H1 (cell line): ENCODE measurements around the gene LSG1. TPM values are rescaled to one million over a fixed set of nuclear protein-coding genes. Genes with fewer than 3 reads are reported as not detected.

ENCODE experiments used
- CTCF ChIA-PET: fragments of 300-600 bp; sonication (Branson Sonifier 250); formaldehyde crosslinking; loops from one replicate; lab custom pipeline; 2021; ENCODE audit not compliant: partially characterized antibody; lab: Charles Lee
- POLR2A ChIA-PET: fragments of 300-600 bp; sonication (Branson Sonifier 250); formaldehyde crosslinking; loops from one replicate; lab custom pipeline; 2021; ENCODE audit warnings: inconsistent platforms; ENCODE audit not compliant: partially characterized antibody; lab: Charles Lee
- DNase-seq, 2 experiments: peaks; one replicate each; pipeline versions ENCODE4 v3.0.0 to v3.0.0-alpha.2; 2010 to 2022; ENCODE audit warnings: low spot score in 2 of 2, low read depth in 1 of 2, mixed read lengths in 1 of 2
- FAIRE-seq: peaks from 2 replicates; lab custom pipeline; 2011; peaks lifted over from hg19 to GRCh38; lab: Jason Lieb, UNC
- H2AFZ ChIP-seq: 2 replicates; pipeline ENCODE4 v1.8.1; 2012; ENCODE audit warnings: low read length, inconsistent platforms
- H2AK5ac ChIP-seq: 2 replicates; pipeline ENCODE4 v1.6.1; 2013; ENCODE audit warnings: low read depth, low read length
- H2BK120ac ChIP-seq: replicated peaks from 2 replicates; pipeline ENCODE3; 2013; ENCODE audit warnings: low read depth, low read length, inconsistent platforms
- H2BK12ac ChIP-seq: 2 replicates; pipeline ENCODE4 v1.6.1; 2013; ENCODE audit warnings: low read depth, low read length
- H2BK15ac ChIP-seq: 2 replicates; pipeline ENCODE4 v1.6.1; 2013; ENCODE audit warnings: low read length
- H2BK20ac ChIP-seq: 2 replicates; pipeline ENCODE4 v1.6.1; 2013; ENCODE audit warnings: low read length
- H2BK5ac ChIP-seq: 2 replicates; pipeline ENCODE4 v1.6.1; 2013; ENCODE audit warnings: low read depth, low read length
- H3K14ac ChIP-seq: 2 replicates; pipeline ENCODE4 v1.6.1; 2013; ENCODE audit warnings: inconsistent platforms; ENCODE audit not compliant: insufficient read length
- H3K18ac ChIP-seq: 2 replicates; pipeline ENCODE4 v1.6.1; 2013; ENCODE audit warnings: low read length; ENCODE audit errors: extremely low read depth
- H3K23ac ChIP-seq: 2 replicates; pipeline ENCODE4 v1.6.1; 2013; ENCODE audit warnings: inconsistent platforms; ENCODE audit not compliant: insufficient read length
- H3K23me2 ChIP-seq: 2 replicates; pipeline ENCODE4 v1.6.1; 2013; ENCODE audit warnings: low read depth, low read length
- H3K27ac ChIP-seq: 2 replicates; pipeline ENCODE4 v1.6.1; 2011; ENCODE audit warnings: low read depth, low read length, inconsistent platforms
- H3K27me3 ChIP-seq, 4 experiments: replicated peaks in 1 of 4; 1 replicate in 1 of 4; 2 replicates in 3 of 4; pipeline versions ENCODE4 v1.6.1 to v1.8.1; 2011 to 2013; ENCODE audit warnings: low read length in 3 of 4, mild to moderate bottlenecking in 3 of 4, inconsistent platforms in 2 of 4, mixed read lengths in 2 of 4, moderate library complexity in 1 of 4; ENCODE audit not compliant: control insufficient read depth in 3 of 4, insufficient read depth in 3 of 4; ENCODE audit errors: extremely low read depth in 1 of 4
- H3K36me3 ChIP-seq, 4 experiments: 2 replicates each; pipeline versions ENCODE4 v1.6.1 to v1.8.1; 2011 to 2013; ENCODE audit warnings: mild to moderate bottlenecking in 4 of 4, low read length in 3 of 4, moderate library complexity in 2 of 4, control low read depth in 1 of 4, inconsistent platforms in 1 of 4; ENCODE audit not compliant: insufficient read depth in 4 of 4, control insufficient read depth in 2 of 4
- H3K4ac ChIP-seq: replicated peaks from 2 replicates; pipeline ENCODE3; 2013; ENCODE audit warnings: low read length, low read depth, mixed read lengths, inconsistent platforms; ENCODE audit not compliant: insufficient read length
- H3K4me1 ChIP-seq, 4 experiments: replicated peaks in 1 of 4; 1 replicate in 1 of 4; 2 replicates in 3 of 4; pipeline versions ENCODE4 v1.6.1 to v1.8.1; 2011 to 2013; ENCODE audit warnings: low read length in 3 of 4, inconsistent platforms in 2 of 4, mixed read lengths in 1 of 4; ENCODE audit not compliant: insufficient read depth in 4 of 4, control insufficient read depth in 3 of 4
- H3K4me2 ChIP-seq, 2 experiments: 2 replicates each; pipeline versions ENCODE4 v1.6.1 to v1.8.1; 2011 to 2013; ENCODE audit warnings: low read depth in 2 of 2, low read length in 2 of 2, control low read depth in 1 of 2, inconsistent platforms in 1 of 2, mild to moderate bottlenecking in 1 of 2; ENCODE audit not compliant: insufficient read depth in 1 of 2
- H3K4me3 ChIP-seq, 4 experiments: fragments of 200-600, 300-600 bp in 1 of 4; sonication (generic), shearing (Covaris generic), sonication (Bioruptor Twin) in 1 of 4; 2 replicates each; pipeline versions ENCODE4 v1.5.1 to v1.8.1; 2011 to 2016; ENCODE audit warnings: low read length in 4 of 4, low read depth in 3 of 4, control low read depth in 2 of 4, inconsistent platforms in 2 of 4, mild to moderate bottlenecking in 2 of 4, mixed read lengths in 1 of 4, moderate library complexity in 1 of 4; ENCODE audit not compliant: insufficient read depth in 2 of 4; ENCODE audit errors: extremely low read depth in 1 of 4
- H3K56ac ChIP-seq: replicated peaks from 2 replicates; pipeline ENCODE3; 2013; ENCODE audit warnings: low read depth, mild to moderate bottlenecking, mixed read lengths, low read length, inconsistent platforms; ENCODE audit not compliant: insufficient read length
- H3K79me1 ChIP-seq: 2 replicates; pipeline ENCODE4 v1.6.1; 2013; ENCODE audit warnings: low read depth, low read length, control low read depth
- H3K79me2 ChIP-seq, 2 experiments: 2 replicates each; pipeline versions ENCODE4 v1.6.1 to v1.8.1; 2012 to 2013; ENCODE audit warnings: low read length in 2 of 2, mild to moderate bottlenecking in 2 of 2, inconsistent platforms in 1 of 2; ENCODE audit not compliant: insufficient read depth in 2 of 2, control insufficient read depth in 1 of 2
- H3K9ac ChIP-seq, 4 experiments: replicated peaks in 1 of 4; 1 replicate in 1 of 4; 2 replicates in 3 of 4; pipeline versions ENCODE4 v1.6.1 to v1.8.1; 2011 to 2013; ENCODE audit warnings: low read depth in 3 of 4, low read length in 3 of 4, control low read depth in 2 of 4, mild to moderate bottlenecking in 2 of 4, moderate library complexity in 2 of 4, inconsistent platforms in 1 of 4; ENCODE audit errors: extremely low read depth in 1 of 4
- H3K9me3 ChIP-seq, 2 experiments: 2 replicates each; pipeline versions ENCODE4 v1.6.1 to v1.8.1; 2012 to 2013; ENCODE audit warnings: mild to moderate bottlenecking in 2 of 2, moderate library complexity in 2 of 2, control low read depth in 1 of 2, inconsistent platforms in 1 of 2, low read depth in 1 of 2, low read length in 1 of 2, mixed read lengths in 1 of 2; ENCODE audit not compliant: insufficient read depth in 2 of 2
- H4K20me1 ChIP-seq, 2 experiments: replicated peaks in 1 of 2; 2 replicates each; pipeline versions ENCODE3 to v1.8.1; 2011 to 2013; ENCODE audit warnings: inconsistent platforms in 2 of 2, low read length in 2 of 2, mild to moderate bottlenecking in 1 of 2; ENCODE audit not compliant: insufficient read depth in 2 of 2, control insufficient read depth in 1 of 2
- H4K5ac ChIP-seq: 2 replicates; pipeline ENCODE4 v1.6.1; 2013; ENCODE audit warnings: low read length, low read depth, mixed read lengths, inconsistent platforms; ENCODE audit not compliant: insufficient read length
- H4K8ac ChIP-seq: 2 replicates; pipeline ENCODE4 v1.8.0; 2013; ENCODE audit warnings: mild to moderate bottlenecking, moderate library complexity, low read length, inconsistent platforms; ENCODE audit not compliant: insufficient read depth; ENCODE audit errors: extremely low read depth
- H4K91ac ChIP-seq: replicated peaks from 2 replicates; pipeline ENCODE3; 2013; ENCODE audit warnings: low read length, mixed read lengths, inconsistent platforms; ENCODE audit not compliant: insufficient read length
- BACH1 ChIP-seq: IDR thresholded peaks from 2 replicates; pipeline ENCODE4 v1.6.1; 2012; ENCODE audit warnings: low read length, improper control_type of control experiment
- CBX8 ChIP-seq: fragments of 300-800, 300-1000 bp; sonication (generic); IDR thresholded peaks from 2 replicates; pipeline ENCODE4 v1.7.1; 2016; ENCODE audit warnings: low read depth, low read length, borderline replicate concordance
- CREB1 ChIP-seq: IDR thresholded peaks from 2 replicates; pipeline ENCODE4 v1.6.1; 2012; ENCODE audit warnings: inconsistent platforms
- HDAC2 ChIP-seq, 2 experiments: fragments of 300-600 bp in 1 of 2; sonication (generic) in 1 of 2; IDR thresholded peaks; 2 replicates each; pipeline ENCODE4 v1.6.1; 2011 to 2012; ENCODE audit warnings: low read depth in 2 of 2, low read length in 2 of 2, mild to moderate bottlenecking in 2 of 2, moderate library complexity in 2 of 2, borderline replicate concordance in 1 of 2, inconsistent platforms in 1 of 2
- MAX ChIP-seq: IDR thresholded peaks from 2 replicates; pipeline ENCODE4 v1.6.1; 2012; ENCODE audit warnings: inconsistent platforms
- NANOG ChIP-seq: IDR thresholded peaks from 2 replicates; pipeline ENCODE4 v1.6.1; 2011; ENCODE audit warnings: low read length, low read depth, mild to moderate bottlenecking, inconsistent platforms; ENCODE audit not compliant: insufficient read depth, poor library complexity, severe bottlenecking
- RAD21 ChIP-seq, 2 experiments: IDR thresholded peaks in 1 of 2; conservative IDR thresholded peaks in 1 of 2; 2 replicates each; pipeline ENCODE4 v1.6.1; 2011; ENCODE audit warnings: low read depth in 2 of 2, low read length in 2 of 2, improper control_type of control experiment in 1 of 2, inconsistent platforms in 1 of 2, mild to moderate bottlenecking in 1 of 2, moderate library complexity in 1 of 2
- SIN3A ChIP-seq, 2 experiments: IDR thresholded peaks in 1 of 2; conservative IDR thresholded peaks in 1 of 2; 2 replicates each; pipeline ENCODE4 v1.6.1; 2011 to 2012; ENCODE audit warnings: low read length in 2 of 2, improper control_type of control experiment in 1 of 2, low read depth in 1 of 2, mild to moderate bottlenecking in 1 of 2
- SIX5 ChIP-seq: IDR thresholded peaks from 2 replicates; pipeline ENCODE4 v1.6.1; 2011; ENCODE audit warnings: mild to moderate bottlenecking, low read depth, low read length
- SRF ChIP-seq: IDR thresholded peaks from 2 replicates; pipeline ENCODE4 v1.6.1; 2011; ENCODE audit warnings: mild to moderate bottlenecking, low read depth, low read length, moderate library complexity
- TAF1 ChIP-seq: IDR thresholded peaks from 2 replicates; pipeline ENCODE4 v1.6.1; 2011; ENCODE audit warnings: mild to moderate bottlenecking, low read depth, low read length
- WGBS, 2 experiments: shearing (Covaris generic) in 1 of 2; methylation state at CpG; one replicate each; pipeline versions ENCODE4 v1.1.6 to v1.1.7; 2013 to 2015; ENCODE audit warnings: low lambda C conversion rate in 2 of 2, mixed read lengths in 2 of 2, inconsistent platforms in 1 of 2, low coverage in 1 of 2, missing lambda C conversion rate in 1 of 2; ENCODE audit not compliant: insufficient replicate concordance in 2 of 2, insufficient coverage in 1 of 2, insufficient read length in 1 of 2; ENCODE audit errors: extremely low coverage in 1 of 2, missing lambda C conversion rate in 1 of 2; 5-methylcytosine and 5-hydroxymethylcytosine counted together
- polyA plus RNA-seq, 7 experiments: library from polyadenylated mRNA; depleted of rRNA in 3 of 7; stranded (reverse) in 5 of 7; unstranded in 2 of 7; fragments of >200 nt in 5 of 7; fragments of 200-250 nt in 2 of 7; gene quantifications; 1 replicate in 5 of 7; 2 replicates in 1 of 7; 4 replicates in 1 of 7; pipeline versions ENCODE4 v1.2.1 to v1.2.3, GENCODE V29; 2011 to 2013; ENCODE audit warnings: missing spikeins in 2 of 7, mixed read lengths in 2 of 7
- total RNA-seq: library from RNA; stranded (reverse); fragmentation: NEBNext Ultra II Directional; extraction: Animal tissue kit (Norgen Biotek cat#: 25700); gene quantifications from 2 replicates; pipeline ENCODE4 v1.2.1, GENCODE V29; 2021

LSG1 gene
- total and polyA plus RNA-seq, 2 of the 8 experiments (the other 6 are each of a cell fraction or from before 2014, with no cell fraction given): 23.7 to 47.6 TPM

- Histone ChIP-seq H3K79me1 (no peaks in the 10 kb centered on the region), H3K9me3 (no peaks in the 10 kb centered on the region), H4K20me1 (peaks cover 0 to 5% of the 10 kb centered on the region in 2 experiments), H3K18ac (no peak overlapping the region), H3K79me2 (no peaks in the 10 kb centered on the region), H3K23me2 (peaks cover 21% of the 10 kb centered on the region; the same call in 1 of the 2 replicates), H3K27me3 (peaks cover 5 to 19% (median 16%) of the 10 kb centered on the region in 4 experiments; a peak in 6 of 7 replicates), H2AK5ac (no peak overlapping the region), H3K4me2 (no peak overlapping the region), H2BK20ac (no peak overlapping the region), H3K23ac (no peak overlapping the region), H3K4me1 (peaks cover 0 to 15% (median 12%) of the 10 kb centered on the region in 4 experiments; a peak in 6 of 7 replicates), H3K9ac (no peak overlapping the region), H2BK15ac (no peak overlapping the region), H3K4ac (no peak overlapping the region), H4K8ac (no peak overlapping the region), H4K91ac (no peak overlapping the region), H2BK12ac (no peak overlapping the region), H3K14ac (no peak overlapping the region), H2AFZ (no peak overlapping the region), H3K27ac (no peak overlapping the region), H3K56ac (no peak overlapping the region), H3K4me3 (no peak overlapping the region), H3K36me3 (no peaks in the 10 kb centered on the region), H2BK5ac (no peak overlapping the region), H4K5ac (no peak overlapping the region), H2BK120ac (no peak overlapping the region)
- ChIA-PET CTCF (interaction anchor here (0.6 to 1.4 kb wide), 10 partner anchors 14 to 416 kb away, joined by 3 read pairs; no protein-coding TSS in a partner anchor), POLR2A (no interaction called here)
- DNase-seq (no peak), FAIRE-seq (no peak)
- WGBS, 2 experiments: 77% methylated on average over 8 of the region's 8 CpGs; no CpG with 5 or more reads in 1 of the 2 experiments
- no peak for TF ChIP-seq RAD21 (IDR thresholded peaks at IDR 0.05 in 1 of 2, conservative IDR thresholded peaks at IDR 0.05 in 1 of 2; ENCODE audit: low read depth in 2 of 2, low read length in 2 of 2)
- TF ChIP-seq SRF: no peak
- no peak for TF ChIP-seq CBX8
- TF ChIP-seq BACH1: no peak
- TF ChIP-seq NANOG: no peak
- TF ChIP-seq HDAC2 (IDR thresholded peaks at IDR 0.05; ENCODE audit: borderline replicate concordance in 1 of 2, low read depth in 2 of 2, low read length in 2 of 2): no peak
- TF ChIP-seq TAF1: no peak
- TF ChIP-seq SIN3A (conservative IDR thresholded peaks at IDR 0.05 in 1 of 2, IDR thresholded peaks at IDR 0.05 in 1 of 2; ENCODE audit: low read depth in 1 of 2, low read length in 2 of 2): no peak
- no peak for TF ChIP-seq SIX5
- TF ChIP-seq CREB1: no peak
- no peak for TF ChIP-seq MAX
Observed at GRCh38 chr3:194690501-194691372, 18.7 kb upstream of the LSG1 start.
